Activated CD4-positive, alpha-beta T cell treated with anti-CD3 and anti-CD28 coated beads, Interleukin-2, amount 10 ng/mL, durations not matched to agents 7 days and 5 days (primary cell): ENCODE data around the gene KCNMA1. TPM values are rescaled to one million over a fixed set of nuclear protein-coding genes. Genes with fewer than 3 reads are reported as not detected.

Experiments
- CTCF ChIA-PET: fragments of 350-600 bp; sonication (Branson Sonifier 250); formaldehyde crosslinking; loops from one replicate; lab custom pipeline; 2021; ENCODE audit warnings: antibody characterized with exemption; lab: Charles Lee
- POLR2A ChIA-PET: fragments of 350-600 bp; sonication (Branson Sonifier 250); formaldehyde crosslinking; loops from one replicate; lab custom pipeline; 2021; ENCODE audit warnings: antibody characterized with exemption; lab: Charles Lee
- DNase-seq: peaks from one replicate; pipeline ENCODE4 v3.0.0-alpha.2; 2020
- H3K27ac Mint-ChIP-seq: one replicate; pipeline ENCODE4 v1.8.0; 2021; ENCODE audit warnings: mild to moderate bottlenecking, moderate library complexity, mixed read lengths
- H3K27me3 Mint-ChIP-seq: one replicate; pipeline ENCODE4 v1.8.0; 2021; ENCODE audit warnings: mixed read lengths
- H3K36me3 Mint-ChIP-seq: one replicate; pipeline ENCODE4 v1.8.0; 2021; ENCODE audit warnings: low read depth, mixed read lengths
- H3K4me1 Mint-ChIP-seq: one replicate; pipeline ENCODE4 v1.8.0; 2021; ENCODE audit warnings: mixed read lengths
- H3K4me3 Mint-ChIP-seq: one replicate; pipeline ENCODE4 v1.8.0; 2021; ENCODE audit warnings: mild to moderate bottlenecking, moderate library complexity, mixed read lengths
- H3K9me3 Mint-ChIP-seq: one replicate; pipeline ENCODE4 v1.8.0; 2021; ENCODE audit warnings: mixed read lengths
- total RNA-seq, 2 experiments: library from RNA; stranded (reverse); gene quantifications; one replicate each; pipeline ENCODE4 v1.2.3, GENCODE V29; 2021

KCNMA1 gene
- total RNA-seq, 2 experiments from 2014 or later, result not detected

DNA sequence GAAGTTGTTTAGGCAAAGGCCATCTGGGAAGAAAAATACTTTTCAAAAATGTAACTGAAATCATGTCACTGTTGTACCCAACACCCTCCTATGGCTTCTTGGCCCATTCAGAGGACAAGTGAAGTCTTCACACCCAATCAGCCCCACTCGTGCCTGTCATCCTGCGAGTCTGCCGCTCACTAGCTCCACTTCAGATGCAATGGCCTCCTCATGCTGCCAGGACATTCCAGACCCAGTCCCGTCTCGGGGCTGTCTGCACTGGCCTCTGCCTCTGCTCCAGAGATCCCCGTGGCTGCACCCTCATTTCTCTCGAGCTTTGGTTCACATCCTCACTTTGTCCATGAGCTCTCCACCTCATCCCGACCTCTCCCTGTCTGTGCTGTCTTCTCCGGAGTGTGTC lies 227.1 kb downstream of the KCNMA1 start:
- Mint-ChIP-seq H3K27me3 (no peaks in the 10 kb centered on the region), H3K27ac (no peak overlapping the region), H3K9me3 (no peaks in the 10 kb centered on the region), H3K4me3 (no peak overlapping the region), H3K36me3 (no peaks in the 10 kb centered on the region), H3K4me1 (no peaks in the 10 kb centered on the region)
- CTCF ChIA-PET, result interaction anchor here (1.0 to 1.1 kb wide), 2 partner anchors 10 to 13 kb away, joined by 3 to 4 read pairs; no protein-coding TSS in a partner anchor
- POLR2A ChIA-PET, result interaction anchor here (0.6 kb wide), 1 partner anchor 1120 kb away, joined by 3 read pairs; no protein-coding TSS in a partner anchor
- no peak for DNase-seq

DNA sequence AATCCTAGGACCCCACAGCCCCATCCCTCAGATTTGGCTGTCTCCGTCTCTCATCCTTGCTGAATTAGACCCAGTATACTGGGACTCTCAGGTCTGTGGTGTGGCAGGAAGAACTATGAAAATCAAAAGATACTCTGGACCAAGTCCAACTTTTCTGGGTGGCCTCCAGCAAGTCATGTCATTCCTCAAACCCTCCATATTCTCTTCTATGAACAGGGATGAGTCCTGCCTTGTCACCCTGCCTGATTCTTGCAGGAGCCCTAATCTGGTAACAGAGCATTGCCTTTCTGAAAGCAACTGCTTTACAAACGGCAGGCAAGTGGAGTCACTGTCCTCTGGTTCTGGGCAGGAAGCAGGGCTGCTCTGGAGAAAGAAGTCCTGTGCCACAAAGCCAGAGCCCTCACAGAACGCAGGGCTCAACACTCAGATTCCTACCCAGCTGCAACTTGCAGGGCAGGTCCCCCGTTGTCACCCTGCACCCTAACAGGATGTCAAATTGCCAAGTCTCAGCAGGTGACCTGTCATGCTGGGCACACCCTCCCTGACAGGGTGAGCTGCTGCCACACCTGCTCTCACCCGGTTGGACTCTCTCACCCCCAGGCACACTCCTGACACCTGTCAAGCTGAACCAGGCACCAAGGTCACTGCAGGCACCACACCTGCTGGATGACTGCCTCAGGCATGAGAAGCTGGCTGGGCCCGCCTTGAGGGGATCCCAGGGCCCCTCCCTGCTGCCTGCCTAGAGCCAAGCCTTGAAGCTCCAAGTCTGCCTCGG lies 227.7 kb downstream of the KCNMA1 start:
- Mint-ChIP-seq H3K9me3 (no peaks in the 10 kb centered on the region), H3K36me3 (no peaks in the 10 kb centered on the region), H3K27ac (peak overlapping the region; percentile 57), H3K4me1 (no peaks in the 10 kb centered on the region), H3K27me3 (no peaks in the 10 kb centered on the region), H3K4me3 (no peak overlapping the region)
- no peak for DNase-seq
- CTCF ChIA-PET, result interaction anchor here (1.1 kb wide), 1 partner anchor 10 kb away, joined by 3 read pairs; no protein-coding TSS in a partner anchor
- POLR2A ChIA-PET, result interaction anchor here (0.6 kb wide), 1 partner anchor 1121 kb away, joined by 3 read pairs; no protein-coding TSS in a partner anchor

DNA sequence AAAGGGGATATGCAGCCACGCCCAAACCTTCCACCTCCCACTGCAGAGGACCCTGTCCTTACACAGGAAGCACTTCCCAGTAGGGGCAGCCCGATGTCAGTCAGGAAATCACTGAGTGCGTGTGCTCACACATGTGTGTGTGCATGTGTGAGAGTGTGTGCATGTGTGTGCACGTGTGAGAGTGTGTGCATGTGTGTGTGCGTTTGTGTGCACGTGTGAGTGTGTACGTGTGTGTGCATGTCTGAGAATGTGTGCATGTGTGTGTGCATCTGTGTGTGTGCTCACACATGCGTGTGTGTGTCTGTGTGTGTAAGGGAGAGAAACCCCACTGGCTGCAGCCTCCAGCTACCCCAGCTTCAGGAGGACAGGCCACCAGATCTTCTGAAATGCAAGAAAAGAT lies 229.3 kb downstream of the KCNMA1 start:
- no peaks in the 10 kb centered on the region for H3K36me3 Mint-ChIP-seq
- no peaks in the 10 kb centered on the region for H3K9me3 Mint-ChIP-seq
- CTCF ChIA-PET, result no interaction called here
- no peak for DNase-seq
- no peak overlapping the region for H3K27ac Mint-ChIP-seq
- H3K4me1 Mint-ChIP-seq, result no peaks in the 10 kb centered on the region
- POLR2A ChIA-PET, result no interaction called here
- H3K4me3 Mint-ChIP-seq, result no peak overlapping the region
- H3K27me3 Mint-ChIP-seq, result no peaks in the 10 kb centered on the region

DNA sequence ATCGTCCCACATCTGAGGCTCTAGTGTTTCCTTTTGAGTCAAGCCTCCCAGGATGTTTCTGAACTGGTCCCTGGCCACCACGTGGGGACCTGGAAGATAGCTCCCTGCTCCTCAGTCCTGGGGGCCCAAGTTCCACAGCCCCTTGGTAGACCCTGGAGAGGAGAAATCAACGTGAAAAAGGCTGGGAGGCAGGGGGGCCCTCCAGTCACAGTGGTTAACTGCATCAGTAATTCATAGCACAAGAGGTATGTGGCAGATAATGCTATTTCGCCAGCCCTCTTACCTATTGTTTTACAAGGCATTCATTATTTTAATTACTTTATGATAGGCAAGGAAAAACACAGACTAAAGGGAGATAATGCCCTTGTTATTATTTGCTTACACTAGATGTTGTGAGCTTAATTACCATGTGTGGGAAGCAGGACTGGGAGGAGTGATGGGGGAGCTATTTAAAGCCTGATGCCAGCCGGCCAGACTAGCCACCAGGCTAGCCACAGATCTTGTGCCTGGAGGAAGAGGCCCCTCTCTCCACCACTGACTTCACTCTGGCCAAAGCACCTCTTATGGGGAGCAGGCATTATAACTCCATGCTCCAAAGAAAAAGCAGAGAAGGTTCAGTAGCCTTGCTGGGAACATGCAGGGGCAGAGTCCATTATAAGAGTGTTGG lies 230.7 kb downstream of the KCNMA1 start:
- DNase-seq, result no peak
- H3K27me3 Mint-ChIP-seq, result no peaks in the 10 kb centered on the region
- H3K36me3 Mint-ChIP-seq, result no peaks in the 10 kb centered on the region
- no peak overlapping the region for H3K27ac Mint-ChIP-seq
- H3K4me1 Mint-ChIP-seq, result no peaks in the 10 kb centered on the region
- ChIA-PET POLR2A (no interaction called here), CTCF (no interaction called here)
- H3K9me3 Mint-ChIP-seq, result no peaks in the 10 kb centered on the region
- no peak overlapping the region for H3K4me3 Mint-ChIP-seq

DNA sequence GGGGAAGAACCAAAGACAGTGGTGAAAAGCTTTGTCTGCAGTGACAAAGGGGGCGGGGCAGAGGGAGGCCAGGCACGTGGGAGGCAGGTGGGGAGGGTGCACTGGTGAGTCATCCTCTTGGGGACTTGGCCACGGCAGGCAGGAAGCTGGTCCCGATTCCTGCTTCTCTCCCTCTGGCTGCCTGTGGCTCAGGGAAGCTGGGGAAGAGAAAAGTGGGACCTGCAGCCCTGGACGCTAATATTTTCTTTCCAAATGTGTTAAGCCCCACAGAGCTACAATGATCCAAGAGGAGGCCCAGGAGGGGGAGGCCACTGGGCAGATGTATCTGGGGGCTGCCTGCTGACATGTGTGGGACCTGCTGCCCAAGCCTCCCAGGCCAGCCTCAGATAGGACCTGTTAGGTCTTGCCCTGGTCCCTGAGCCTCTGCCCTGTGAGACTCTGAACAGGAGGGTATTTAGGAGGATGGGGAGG lies 231.8 kb downstream of the KCNMA1 start:
- Mint-ChIP-seq H3K27ac (no peak overlapping the region), H3K4me3 (no peak overlapping the region), H3K27me3 (no peaks in the 10 kb centered on the region), H3K9me3 (no peaks in the 10 kb centered on the region), H3K36me3 (no peaks in the 10 kb centered on the region), H3K4me1 (no peaks in the 10 kb centered on the region)
- ChIA-PET POLR2A (no interaction called here), CTCF (no interaction called here)
- DNase-seq, result no peak

DNA sequence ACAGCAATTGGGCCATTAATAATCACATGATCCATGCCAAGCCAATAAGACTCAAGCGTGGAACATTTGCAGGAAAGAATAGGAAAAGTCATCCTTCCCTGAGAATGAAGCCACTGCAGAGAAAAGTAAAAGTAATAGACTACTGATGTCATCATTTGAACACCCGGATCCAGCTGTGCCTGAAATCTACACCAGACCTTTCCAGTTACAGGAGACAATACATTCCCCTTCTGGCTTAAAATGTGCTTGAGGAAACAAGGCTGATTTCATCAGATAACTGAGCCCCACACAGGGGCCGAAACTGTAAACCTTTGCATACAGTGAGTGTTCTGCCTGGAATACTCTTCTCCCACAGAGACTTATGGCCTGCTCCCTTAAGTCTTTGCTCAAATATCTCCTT lies 232.8 kb downstream of the KCNMA1 start:
- H3K27me3 Mint-ChIP-seq, result no peaks in the 10 kb centered on the region
- CTCF ChIA-PET, result no interaction called here

DNA sequence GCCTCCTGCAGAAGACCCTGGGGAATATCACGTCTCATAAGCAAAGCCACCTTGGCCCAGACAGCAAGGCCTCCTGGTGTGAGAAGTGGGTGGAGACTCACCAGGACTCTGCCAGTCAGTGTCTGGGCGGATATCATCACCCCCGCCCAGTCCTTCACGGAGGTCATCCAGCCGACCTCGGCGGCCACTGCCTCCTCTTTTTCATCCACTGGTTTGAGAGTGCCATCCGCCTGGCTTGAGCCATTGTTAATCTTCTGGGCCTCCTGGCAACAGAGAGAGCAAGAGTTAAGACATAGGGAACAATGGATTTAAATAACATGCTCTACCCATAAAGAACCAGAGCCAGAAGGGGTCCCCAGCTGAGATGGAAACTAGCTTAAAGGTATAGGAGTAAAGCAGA lies 233.8 kb downstream of the KCNMA1 start:
- Mint-ChIP-seq H3K36me3 (no peaks in the 10 kb centered on the region), H3K4me1 (no peaks in the 10 kb centered on the region), H3K4me3 (no peak overlapping the region), H3K27me3 (no peaks in the 10 kb centered on the region), H3K9me3 (no peaks in the 10 kb centered on the region), H3K27ac (no peak overlapping the region)
- POLR2A ChIA-PET, result no interaction called here
- CTCF ChIA-PET, result no interaction called here
- no peak for DNase-seq

More for the DNA sequence above, 232.8 kb downstream of the KCNMA1 start:
- POLR2A ChIA-PET, result no interaction called here
- H3K27ac Mint-ChIP-seq, result no peak overlapping the region
- H3K9me3 Mint-ChIP-seq, result no peaks in the 10 kb centered on the region
- H3K36me3 Mint-ChIP-seq, result no peaks in the 10 kb centered on the region
- no peak for DNase-seq
- no peaks in the 10 kb centered on the region for H3K4me1 Mint-ChIP-seq
- H3K4me3 Mint-ChIP-seq, result no peak overlapping the region

DNA sequence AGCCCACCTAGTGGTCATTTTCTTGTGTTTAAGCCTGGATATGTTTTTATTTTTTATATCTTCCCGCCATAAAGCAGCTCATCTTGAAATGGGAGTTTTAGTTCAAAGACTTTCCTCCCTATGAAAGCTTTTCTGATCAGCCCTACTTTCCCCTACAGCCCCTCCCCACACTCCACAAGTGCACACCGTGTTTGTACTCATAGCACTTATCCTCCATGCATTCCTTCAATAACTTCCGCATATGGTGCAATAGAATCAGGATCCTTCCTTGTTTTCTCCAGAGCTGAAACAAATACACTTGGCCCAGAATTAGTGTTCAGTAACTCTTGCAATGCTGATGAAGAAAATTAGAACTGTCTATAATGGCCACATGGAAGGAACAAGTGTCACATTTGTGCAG lies 235.9 kb downstream of the KCNMA1 start:
- no peaks in the 10 kb centered on the region for H3K4me1 Mint-ChIP-seq
- H3K27me3 Mint-ChIP-seq, result peaks cover 4% of the 10 kb centered on the region
- no peaks in the 10 kb centered on the region for H3K9me3 Mint-ChIP-seq
- ChIA-PET POLR2A (no interaction called here), CTCF (no interaction called here)
- no peak for DNase-seq
- no peak overlapping the region for H3K27ac Mint-ChIP-seq
- no peaks in the 10 kb centered on the region for H3K36me3 Mint-ChIP-seq
- no peak overlapping the region for H3K4me3 Mint-ChIP-seq

DNA sequence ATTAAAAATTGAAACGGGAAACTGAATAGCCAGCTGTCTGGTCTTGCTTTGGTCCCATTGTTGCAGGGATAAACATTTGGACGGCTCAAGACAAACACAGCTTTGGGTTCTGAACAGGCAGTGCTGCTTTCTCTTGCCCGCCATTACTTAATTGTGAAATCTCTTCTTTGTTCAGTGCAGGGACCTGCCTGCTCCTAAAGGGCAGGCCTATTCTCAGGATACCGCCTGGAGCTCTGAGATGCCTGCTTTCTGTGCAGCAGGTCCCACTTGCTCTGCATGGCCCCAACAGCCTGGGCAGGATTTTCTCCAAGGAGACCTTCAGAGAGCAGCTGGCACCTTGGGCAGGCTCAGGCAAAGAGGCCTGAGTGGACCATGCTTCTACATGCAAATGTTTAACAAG lies 237.6 kb downstream of the KCNMA1 start:
- Mint-ChIP-seq H3K4me3 (no peak overlapping the region), H3K4me1 (no peaks in the 10 kb centered on the region), H3K27ac (no peak overlapping the region), H3K9me3 (no peaks in the 10 kb centered on the region), H3K36me3 (no peaks in the 10 kb centered on the region), H3K27me3 (peaks cover 4% of the 10 kb centered on the region)
- no peak for DNase-seq
- ChIA-PET CTCF (interaction anchor here (1.2 kb wide), 1 partner anchor 11 kb away, joined by 3 read pairs; no protein-coding TSS in a partner anchor), POLR2A (no interaction called here)

DNA sequence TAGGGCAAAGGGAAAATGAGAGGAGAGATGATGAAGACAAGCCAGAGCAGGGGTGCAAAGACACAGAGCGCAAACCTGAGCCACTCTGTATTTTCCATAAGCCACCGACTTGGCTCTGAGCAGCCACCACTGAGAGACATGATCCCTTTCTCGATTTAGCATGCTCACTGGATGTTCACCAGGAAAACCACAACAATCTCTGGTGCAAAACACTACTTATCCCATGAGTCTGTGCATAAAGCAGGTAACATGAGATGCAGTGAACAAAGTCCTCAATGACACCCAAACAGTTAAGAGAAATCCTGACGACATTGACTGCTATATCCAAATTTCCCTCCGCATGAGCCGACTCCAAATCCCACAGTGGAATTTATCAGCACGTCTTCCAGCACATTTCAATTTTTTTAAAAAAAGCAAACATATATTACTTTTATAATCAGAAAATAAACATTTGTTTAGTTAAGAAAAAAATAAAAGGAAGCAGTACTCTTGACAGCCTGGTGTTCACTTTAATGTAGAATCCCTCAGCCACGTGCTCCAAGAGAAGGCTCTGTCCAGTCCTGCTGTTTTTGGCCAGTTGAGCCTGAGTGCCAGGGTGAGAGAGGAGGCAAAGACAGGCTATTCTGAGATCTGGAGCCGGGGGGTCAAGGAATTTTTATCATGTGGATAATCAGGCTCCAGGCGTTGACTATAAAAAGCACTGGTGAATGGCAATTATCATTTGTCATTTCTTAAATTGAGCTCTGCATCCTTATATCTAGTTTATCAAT lies 238.4 kb downstream of the KCNMA1 start:
- Mint-ChIP-seq H3K27ac (no peak overlapping the region), H3K36me3 (no peaks in the 10 kb centered on the region), H3K9me3 (no peaks in the 10 kb centered on the region), H3K4me3 (no peak overlapping the region), H3K27me3 (peaks cover 4% of the 10 kb centered on the region), H3K4me1 (no peaks in the 10 kb centered on the region)
- DNase-seq, result no peak
- CTCF ChIA-PET, result no interaction called here
- POLR2A ChIA-PET, result no interaction called here

DNA sequence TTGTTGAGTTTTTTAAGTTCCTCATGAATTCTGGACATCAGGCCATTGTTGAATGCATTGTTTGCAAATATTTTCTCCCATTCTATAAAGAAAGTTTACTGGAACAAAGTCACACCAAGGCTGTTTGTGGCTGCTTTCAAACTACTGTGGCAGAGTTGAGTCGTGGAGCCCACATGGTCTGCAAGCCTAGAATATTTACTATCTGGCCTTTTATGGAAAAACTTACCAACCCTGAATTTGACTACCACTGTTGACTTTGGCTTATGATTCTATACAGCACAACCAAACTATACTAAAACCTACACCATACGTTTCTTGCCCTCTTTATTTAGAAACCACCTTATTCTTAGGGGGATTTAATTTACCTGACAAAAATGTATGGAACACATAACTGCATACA lies 239.1 kb downstream of the KCNMA1 start:
- ChIA-PET POLR2A (no interaction called here), CTCF (no interaction called here)
- H3K4me3 Mint-ChIP-seq, result no peak overlapping the region
- H3K9me3 Mint-ChIP-seq, result no peaks in the 10 kb centered on the region
- DNase-seq, result no peak
- peaks cover 4% of the 10 kb centered on the region for H3K27me3 Mint-ChIP-seq
- no peak overlapping the region for H3K27ac Mint-ChIP-seq
- no peaks in the 10 kb centered on the region for H3K4me1 Mint-ChIP-seq
- H3K36me3 Mint-ChIP-seq, result no peaks in the 10 kb centered on the region

DNA sequence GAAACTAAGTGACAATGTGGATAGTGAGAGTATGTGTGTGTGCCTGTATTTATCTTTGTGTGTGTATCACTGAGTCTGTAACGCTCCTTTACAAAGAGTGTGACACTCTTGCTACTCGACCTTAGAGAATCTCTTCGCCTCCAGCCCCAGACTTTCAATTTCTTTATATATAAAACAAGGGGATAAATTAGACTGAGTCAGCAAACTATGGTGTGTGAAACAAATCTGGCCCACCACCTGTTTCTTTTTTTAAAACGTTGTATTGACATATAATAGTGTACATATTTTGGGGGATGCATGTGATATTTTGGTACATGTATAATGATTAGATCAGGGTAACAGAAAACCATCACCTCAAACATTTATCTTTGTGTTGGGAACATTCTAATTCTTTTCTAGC lies 240.5 kb downstream of the KCNMA1 start:
- CTCF ChIA-PET, result no interaction called here
- no peaks in the 10 kb centered on the region for H3K9me3 Mint-ChIP-seq

DNA sequence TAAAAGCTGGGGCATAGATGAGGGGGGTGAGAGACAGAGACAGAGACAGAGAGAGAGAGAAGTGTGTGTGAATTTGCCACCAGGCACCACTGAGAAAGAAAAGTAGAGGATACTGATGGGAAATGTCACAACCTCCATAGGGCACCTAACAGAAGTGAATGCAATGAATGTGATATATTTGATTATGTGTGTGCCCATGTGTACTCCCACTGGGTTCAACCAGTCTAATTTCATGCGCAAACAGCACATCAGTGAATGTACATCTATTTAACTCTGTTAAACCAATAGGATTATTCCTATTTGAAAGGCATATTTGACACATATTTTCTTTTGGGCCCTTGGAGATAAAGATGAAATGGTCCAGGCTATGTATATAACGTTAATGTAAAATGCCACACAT lies 241.3 kb downstream of the KCNMA1 start:
- Mint-ChIP-seq H3K27me3 (peaks cover 4% of the 10 kb centered on the region), H3K4me1 (no peaks in the 10 kb centered on the region), H3K36me3 (no peaks in the 10 kb centered on the region), H3K9me3 (no peaks in the 10 kb centered on the region), H3K4me3 (no peak overlapping the region), H3K27ac (no peak overlapping the region)
- ChIA-PET CTCF (no interaction called here), POLR2A (no interaction called here)
- no peak for DNase-seq

More for the DNA sequence above, 240.5 kb downstream of the KCNMA1 start:
- Mint-ChIP-seq H3K4me3 (no peak overlapping the region), H3K27ac (no peak overlapping the region), H3K4me1 (no peaks in the 10 kb centered on the region), H3K27me3 (peaks cover 4% of the 10 kb centered on the region), H3K36me3 (no peaks in the 10 kb centered on the region)
- POLR2A ChIA-PET, result no interaction called here
- DNase-seq, result no peak
